Lower lobe of right lung (tissue), 2 donors: Measurements from ENCODE around the gene REXO1. TPM values are rescaled to one million over a fixed set of nuclear protein-coding genes. Genes with fewer than 3 reads are reported as not detected.

Experiments
- ATAC-seq, 2 donors: fragments of 200-7000 bp; cut with Tn5 transposase; one replicate each; pipeline ENCODE4 v1.9.1; 2020 to 2022; ENCODE audit warnings: mild to moderate bottlenecking in 2 of 2, moderate library complexity in 2 of 2
- DNase-seq: peaks from one replicate; pipeline ENCODE4 v3.0.0-alpha.2; 2020
- H3K27ac ChIP-seq: fragments of 200-600 bp; one replicate; pipeline ENCODE4 v1.8.0; 2022
- H3K27me3 ChIP-seq: fragments of 200-600 bp; one replicate; pipeline ENCODE4 v1.8.0; 2022; ENCODE audit warnings: low read depth
- H3K36me3 ChIP-seq: fragments of 200-600 bp; one replicate; pipeline ENCODE4 v1.8.0; 2022; ENCODE audit warnings: mild to moderate bottlenecking
- H3K4me1 ChIP-seq: fragments of 200-600 bp; one replicate; pipeline ENCODE4 v1.8.0; 2022
- H3K4me3 ChIP-seq: fragments of 200-600 bp; one replicate; pipeline ENCODE4 v1.8.0; 2022; ENCODE audit warnings: mild to moderate bottlenecking
- H3K9me3 ChIP-seq: fragments of 200-600 bp; one replicate; pipeline ENCODE4 v1.8.0; 2022
- intact Hi-C: fragments of 100-400 bp; cut with DNase I; formaldehyde crosslinking; loops from one replicate; pipeline ENCODE4 v1.11.0; 2022
- total RNA-seq: library from RNA; stranded (reverse); fragmentation: NEBNext Ultra II Directional; extraction: Animal tissue kit (Norgen Biotek cat#: 25700); gene quantifications from one replicate; pipeline ENCODE4 v1.2.1, GENCODE V29; 2021
- TF ChIP-seq, protein P1 (sequence below): fragments of 200-600 bp; IDR thresholded peaks from one replicate; pipeline ENCODE4 v1.8.0; 2022; ENCODE audit warnings: antibody characterized with exemption, mild to moderate bottlenecking
- donor health status: DM: no; HTN: yes; CAD: no; lungs with severe emphysema.

The REXO1 gene
- total RNA-seq, 1 donor from 2014 or later: 29.1 TPM

GRCh38 chr19:1863638-1864479 is 15.6 kb upstream of the REXO1 start:
- intact Hi-C loops: no loop called here
- no peaks in the 10 kb centered on the region for H3K36me3 ChIP-seq
- no peaks in the 10 kb centered on the region for H3K9me3 ChIP-seq
- peaks cover 44% of the 10 kb centered on the region for H3K4me1 ChIP-seq
- ATAC-seq (peak; percentile 91 to 94), DNase-seq (peak; percentile 93)
- peak overlapping the region; percentile 80 for H3K4me3 ChIP-seq
- H3K27ac ChIP-seq: peak overlapping the region; percentile 90
- H3K27me3 ChIP-seq: no peaks in the 10 kb centered on the region
- TF ChIP-seq, protein P1, sequence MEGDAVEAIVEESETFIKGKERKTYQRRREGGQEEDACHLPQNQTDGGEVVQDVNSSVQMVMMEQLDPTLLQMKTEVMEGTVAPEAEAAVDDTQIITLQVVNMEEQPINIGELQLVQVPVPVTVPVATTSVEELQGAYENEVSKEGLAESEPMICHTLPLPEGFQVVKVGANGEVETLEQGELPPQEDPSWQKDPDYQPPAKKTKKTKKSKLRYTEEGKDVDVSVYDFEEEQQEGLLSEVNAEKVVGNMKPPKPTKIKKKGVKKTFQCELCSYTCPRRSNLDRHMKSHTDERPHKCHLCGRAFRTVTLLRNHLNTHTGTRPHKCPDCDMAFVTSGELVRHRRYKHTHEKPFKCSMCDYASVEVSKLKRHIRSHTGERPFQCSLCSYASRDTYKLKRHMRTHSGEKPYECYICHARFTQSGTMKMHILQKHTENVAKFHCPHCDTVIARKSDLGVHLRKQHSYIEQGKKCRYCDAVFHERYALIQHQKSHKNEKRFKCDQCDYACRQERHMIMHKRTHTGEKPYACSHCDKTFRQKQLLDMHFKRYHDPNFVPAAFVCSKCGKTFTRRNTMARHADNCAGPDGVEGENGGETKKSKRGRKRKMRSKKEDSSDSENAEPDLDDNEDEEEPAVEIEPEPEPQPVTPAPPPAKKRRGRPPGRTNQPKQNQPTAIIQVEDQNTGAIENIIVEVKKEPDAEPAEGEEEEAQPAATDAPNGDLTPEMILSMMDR: no peak

GRCh38 chr19:1863328-1863637 is 15.0 kb upstream of the REXO1 start, which contains the start of gene KLF16:
TSS of gene KLF16 (minus strand) at chr19:1863579. CDS start at chr19:1863497, 82 bp downstream.
- TF ChIP-seq, protein P1: no peak
- Histone ChIP-seq H3K27me3 (no peaks in the 10 kb centered on the region), H3K9me3 (no peaks in the 10 kb centered on the region), H3K4me3 (peak within 1 kb of the TSS; percentile 80), H3K27ac (peak within 1 kb of the TSS; percentile 90), H3K36me3 (no peaks in the 10 kb centered on the region), H3K4me1 (peaks cover 50% of the 10 kb centered on the region)
- ATAC-seq (no peak), DNase-seq (no peak)
- intact Hi-C loops: no loop called here

DNA sequence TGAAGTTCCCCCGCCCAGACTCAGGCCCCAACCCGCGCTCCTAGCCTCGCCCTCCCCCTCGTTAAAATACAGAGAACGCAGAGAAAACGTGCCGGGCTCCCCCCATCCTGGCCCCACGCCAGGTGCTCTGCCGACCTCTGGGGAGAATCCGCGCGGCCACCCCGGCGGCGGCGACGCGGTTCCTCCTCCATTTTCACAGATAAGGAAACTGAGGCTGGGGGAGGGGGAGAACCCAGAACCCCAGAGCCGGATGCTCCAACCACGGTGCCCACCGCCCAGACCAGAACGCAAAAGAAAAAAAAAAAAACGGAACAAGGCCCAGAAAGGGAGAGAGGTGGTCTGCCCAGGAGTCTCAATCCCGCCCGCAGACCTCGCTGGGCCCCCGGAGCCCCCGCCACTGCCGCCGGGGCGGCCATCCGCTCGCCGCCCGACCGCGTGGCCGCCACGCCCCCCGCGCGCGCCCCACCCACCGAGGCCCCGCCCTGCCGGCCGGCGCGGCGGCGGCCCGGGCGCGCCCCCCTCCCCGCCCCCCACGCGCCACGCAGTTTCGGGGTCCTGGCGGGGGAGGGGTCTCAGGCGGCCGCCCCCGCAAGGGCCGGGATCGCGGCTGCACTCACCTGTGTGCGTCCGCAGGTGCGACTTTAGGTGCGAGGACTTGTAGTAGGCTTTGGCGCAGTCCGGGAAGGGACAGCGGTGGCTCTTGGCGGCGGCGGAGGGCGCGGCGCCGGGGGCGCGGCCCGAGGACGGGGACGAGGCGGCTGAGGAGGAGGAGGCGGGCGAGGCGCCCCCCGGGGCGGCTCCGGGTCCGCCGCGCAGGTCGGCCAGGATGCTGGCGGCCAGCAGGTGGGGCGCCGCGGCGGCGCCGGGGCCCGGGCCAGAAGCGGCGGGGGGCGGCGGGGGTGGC is 14.4 kb upstream of the REXO1 start:
- Histone ChIP-seq H3K4me3 (peak overlapping the region; percentile 72), H3K27ac (peak overlapping the region; percentile 56), H3K36me3 (no peaks in the 10 kb centered on the region), H3K27me3 (no peaks in the 10 kb centered on the region), H3K4me1 (peaks cover 56% of the 10 kb centered on the region), H3K9me3 (no peaks in the 10 kb centered on the region)
- intact Hi-C loops: no loop called here
- DNase-seq: no peak
- TF ChIP-seq, protein P1: no peak
- no peak for ATAC-seq

DNA sequence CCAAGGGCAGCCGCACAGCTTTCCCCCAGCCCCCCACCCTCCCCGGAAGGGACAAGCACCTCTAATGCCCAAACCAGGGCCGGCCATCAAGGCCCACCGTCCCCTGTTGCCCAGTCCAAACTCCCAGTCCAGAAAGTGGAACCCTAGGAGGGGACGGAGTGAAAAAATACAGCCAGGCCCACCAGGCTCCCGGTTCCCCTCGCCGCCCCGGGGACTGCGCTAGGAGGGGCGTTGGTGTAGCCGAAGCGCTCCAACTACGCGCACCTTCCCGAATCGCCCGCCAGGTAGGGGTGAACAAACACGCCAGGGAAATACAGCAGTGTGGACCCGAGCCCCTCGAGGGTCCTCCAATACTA is 13.8 kb upstream of the REXO1 start:
- no peaks in the 10 kb centered on the region for H3K27me3 ChIP-seq
- TF ChIP-seq, protein P1: no peak
- no peaks in the 10 kb centered on the region for H3K9me3 ChIP-seq
- H3K36me3 ChIP-seq: no peaks in the 10 kb centered on the region
- DNase-seq (no peak), ATAC-seq (no peak)
- peak overlapping the region; percentile 72 for H3K4me3 ChIP-seq
- H3K27ac ChIP-seq: peak overlapping the region; percentile 4
- intact Hi-C loops: no loop called here
- peaks cover 62% of the 10 kb centered on the region for H3K4me1 ChIP-seq

GRCh38 chr19:1861599-1862031 is 13.3 kb upstream of the REXO1 start:
- TF ChIP-seq, protein P1: no peak

More at GRCh38 chr19:1861599-1862031, 13.3 kb upstream of the REXO1 start:
- H3K36me3 ChIP-seq: no peaks in the 10 kb centered on the region
- no peak for ATAC-seq
- no peak overlapping the region for H3K27ac ChIP-seq
- H3K4me1 ChIP-seq: peaks cover 66% of the 10 kb centered on the region
- DNase-seq: no peak
- H3K9me3 ChIP-seq: no peaks in the 10 kb centered on the region
- intact Hi-C loops: no loop called here
- no peaks in the 10 kb centered on the region for H3K27me3 ChIP-seq
- peak overlapping the region; percentile 72 for H3K4me3 ChIP-seq
